ENCODE data around the gene CNOT4. TPM values are rescaled to one million over a fixed set of nuclear protein-coding genes. Genes with fewer than 3 reads are reported as not detected.

CNOT4 gene
- total and polyA plus RNA-seq, 2 of the 13 experiments (the other 11 are each of a cell fraction or from before 2014, with no cell fraction given), result 7.4 to 8.4 TPM

- CTCF ChIA-PET (ENCODE audit: low intra/inter-chr PET ratio, low total read pairs), result no interaction called here
- no peak for ATAC-seq
- TF ChIP-seq ZNF496 (CRISPR knock-in tag; IDR thresholded peaks at IDR 0.05; ENCODE audit: insufficient replicate concordance), result no peak
- no peak for TF ChIP-seq E2F1 (CRISPR knock-in tag; IDR thresholded peaks at IDR 0.05)
- TF ChIP-seq PCBP1 (IDR thresholded peaks at IDR 0.05; ENCODE audit: borderline replicate concordance, low read depth, low read length), result no peak
- TF ChIP-seq PHF20 (CRISPR knock-in tag; IDR thresholded peaks at IDR 0.05), result no peak
- no peak for TF ChIP-seq ZNF503 (CRISPR knock-in tag; IDR thresholded peaks at IDR 0.05)
- TF ChIP-seq ZBTB44 (CRISPR knock-in tag; IDR thresholded peaks at IDR 0.05), result no peak
- no peak for TF ChIP-seq ZNF557 (CRISPR knock-in tag; IDR thresholded peaks at IDR 0.05)
- TF ChIP-seq SNAI1 (CRISPR knock-in tag; IDR thresholded peaks at IDR 0.05; ENCODE audit: borderline replicate concordance), result no peak
- no peak for TF ChIP-seq ZNF432 (CRISPR knock-in tag; IDR thresholded peaks at IDR 0.05; ENCODE audit: borderline replicate concordance)
- TF ChIP-seq KIAA2018 (CRISPR knock-in tag; IDR thresholded peaks at IDR 0.05; ENCODE audit: borderline replicate concordance), result no peak
Observed at GRCh38 chr7:135447748-135448147, 62.2 kb downstream of the CNOT4 start.

More at GRCh38 chr7:135447748-135448147, 62.2 kb downstream of the CNOT4 start:
- Histone ChIP-seq H3K27me3 (ENCODE audit: control insufficient read depth in 1 of 2, insufficient read depth in 2 of 2, low read length in 2 of 2) (no peaks in the 10 kb centered on the region), H3K4me3 (replicated peaks in 1 of 3; ENCODE audit: insufficient read depth in 1 of 3, low read depth in 2 of 3, low read length in 3 of 3) (no peak overlapping the region), H3K9ac (ENCODE audit: insufficient read depth, low read depth, low read length) (no peak overlapping the region), H3K27ac (ENCODE audit: extremely low read length, insufficient read depth, low read length) (no peak overlapping the region), H3K4me1 (ENCODE audit: insufficient read depth, low read length) (no peaks in the 10 kb centered on the region), H4K20me1 (ENCODE audit: insufficient read depth, low read length) (peaks cover 4% of the 10 kb centered on the region; the same call in 1 of the 2 replicates), H3K79me2 (ENCODE audit: insufficient read depth, low read length) (peaks cover 43% of the 10 kb centered on the region), H3K9me3 (ENCODE audit: low read length) (no peaks in the 10 kb centered on the region), H2AFZ (ENCODE audit: low read length) (no peak overlapping the region), H3K36me3 (replicated peaks in 1 of 2; ENCODE audit: control insufficient read depth in 1 of 2, insufficient read depth in 2 of 2, low read length in 2 of 2) (0 out of 5 replicates have a peak, but pooled peaks cover 0 to 4% of the 10 kb centered on the region in 2 experiments), H3K4me2 (ENCODE audit: low read depth, low read length) (no peak overlapping the region)
- FAIRE-seq, result no peak
- intact Hi-C loops (cut with micrococcal nuclease; ENCODE audit: unreplicated experiment) (no loop called here), in situ Hi-C loops (cut with HindIII; ENCODE audit: extremely low pct_ligation_motif_present, low pct_unique_long_range_greater_than_20kb) (no loop called here)
- POLR2A ChIA-PET, result no interaction called here
- 95% methylated on average over 3 of the region's 3 CpGs for whole genome bisulfite sequencing (ENCODE audit: low lambda C conversion rate)
- BruUV-seq (replicated peaks), result no TSS peak
- DNase-seq (ENCODE audit: low spot score), result no peak

All from HepG2 (cell line).